Stimulated activated CD4-positive, alpha-beta T cell treated with anti-CD3 and anti-CD28 coated beads, Interleukin-4, amount 100 ng/mL, for 24 hours (primary cell): ENCODE measurements around the gene SGMS1.

Experiments
- DNase-seq: peaks from one replicate; pipeline ENCODE4 v3.0.0-alpha.2; 2020

Gene SGMS1

GRCh38 chr10:50605951-50606270 is 17.8 kb downstream of the SGMS1 start:
- DNase-seq: no peak

GRCh38 chr10:50605269-50605950 is 18.3 kb downstream of the SGMS1 start:
- no peak for DNase-seq

GRCh38 chr10:50604809-50605208 is 18.9 kb downstream of the SGMS1 start:
- DNase-seq: no peak

GRCh38 chr10:50604049-50604640 is 19.6 kb downstream of the SGMS1 start:
- no peak for DNase-seq

- no peak for DNase-seq
These were observed 20.5 kb downstream of the SGMS1 start for GRCh38 chr10:50603151-50603850.

- DNase-seq: no peak
These were observed 21.8 kb downstream of the SGMS1 start for GRCh38 chr10:50601974-50602373.

GRCh38 chr10:50600831-50601477 is 22.8 kb downstream of the SGMS1 start:
- no peak for DNase-seq

- DNase-seq: no peak
These were observed 23.5 kb downstream of the SGMS1 start for GRCh38 chr10:50600286-50600685.

GRCh38 chr10:50596897-50597296 is 26.9 kb downstream of the SGMS1 start:
- no peak for DNase-seq

- DNase-seq: no peak
These were observed 27.3 kb downstream of the SGMS1 start for GRCh38 chr10:50596456-50596855.

GRCh38 chr10:50595785-50596184 is 28.0 kb downstream of the SGMS1 start:
- DNase-seq: no peak

- no peak for DNase-seq
These were observed 30.0 kb downstream of the SGMS1 start for GRCh38 chr10:50593523-50594376.

- DNase-seq: no peak
These were observed 30.8 kb downstream of the SGMS1 start for GRCh38 chr10:50592961-50593418.

GRCh38 chr10:50590935-50591334 is 32.8 kb downstream of the SGMS1 start:
- no peak for DNase-seq

- DNase-seq: no peak
These were observed 37.0 kb downstream of the SGMS1 start for GRCh38 chr10:50586740-50587088.

GRCh38 chr10:50585921-50586739 is 37.6 kb downstream of the SGMS1 start:
- DNase-seq: no peak

- no peak for DNase-seq
These were observed 40.7 kb downstream of the SGMS1 start for GRCh38 chr10:50582766-50583762.

GRCh38 chr10:50582046-50582445 is 41.7 kb downstream of the SGMS1 start:
- no peak for DNase-seq

GRCh38 chr10:50580262-50580891 is 43.4 kb downstream of the SGMS1 start:
- no peak for DNase-seq
